Thyroid gland (tissue), 4 donors: Measurements from ENCODE around the gene NDUFS6.

Experiments
- CTCF ChIP-seq, 6 experiments: fragments of 200-600 bp in 3 of 6; fragments of 450-650 bp in 3 of 6; sonication (generic) in 3 of 6; IDR thresholded peaks; one replicate each; pipeline ENCODE4 v1.5.1; 2016 to 2019; ENCODE audit warnings: antibody characterized with exemption in 6 of 6, mild to moderate bottlenecking in 2 of 6, inconsistent platforms in 1 of 6, moderate library complexity in 1 of 6
- POLR2A ChIP-seq, 2 donors: fragments of 450-650 bp; IDR thresholded peaks; one replicate each; pipeline ENCODE4 v1.6.1; 2017; ENCODE audit warnings: antibody characterized with exemption in 2 of 2, mild to moderate bottlenecking in 2 of 2, moderate library complexity in 1 of 2

GRCh38 chr5:1815071-1815786, 14.0 kb downstream of the NDUFS6 start:
- TF ChIP-seq CTCF (IDR thresholded peaks at IDR 0.05) (no peak), POLR2A (IDR thresholded peaks at IDR 0.05) (no peak)
